HCEC 1CT (cell line): ENCODE results near the gene KRT7.

Experiments used
- DNase-seq: peaks from one replicate; pipeline ENCODE4 v3.0.0-alpha.2; 2017

KRT7 gene

DNA sequence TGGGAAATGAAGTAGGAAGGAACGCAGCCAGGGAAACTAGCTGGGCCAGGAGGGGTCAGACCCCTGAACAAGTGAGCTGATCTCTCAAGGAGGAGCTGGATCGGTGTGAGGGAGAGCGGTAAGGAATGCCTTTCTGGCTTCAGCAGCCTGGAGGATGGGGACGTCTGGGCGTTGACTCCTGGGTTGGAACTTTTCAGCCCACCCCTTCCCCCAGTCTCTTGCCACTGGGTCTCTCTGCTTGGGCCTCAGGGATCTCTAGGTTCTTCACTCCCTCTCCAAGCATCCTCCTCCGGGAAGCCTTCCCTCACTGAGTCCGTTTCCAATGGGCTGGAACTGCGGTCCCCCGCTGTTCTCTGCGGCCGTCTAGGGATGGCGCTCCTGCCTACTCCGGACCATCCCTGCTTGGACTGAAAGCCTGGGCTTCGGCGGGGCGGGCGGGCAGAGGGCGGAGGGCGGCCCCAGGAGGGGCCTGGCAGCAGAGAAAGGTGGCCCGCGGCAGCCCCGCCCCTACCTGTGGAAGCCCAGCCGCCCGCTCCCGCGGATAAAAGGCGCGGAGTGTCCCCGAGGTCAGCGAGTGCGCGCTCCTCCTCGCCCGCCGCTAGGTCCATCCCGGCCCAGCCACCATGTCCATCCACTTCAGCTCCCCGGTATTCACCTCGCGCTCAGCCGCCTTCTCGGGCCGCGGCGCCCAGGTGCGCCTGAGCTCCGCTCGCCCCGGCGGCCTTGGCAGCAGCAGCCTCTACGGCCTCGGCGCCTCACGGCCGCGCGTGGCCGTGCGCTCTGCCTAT is at the start of gene KRT7:
Gene KRT7 (plus strand): TSS at position 570 of the 788 bp plus-strand sequence. CDS start 54 bp downstream, at position 624.
- no peak for DNase-seq

DNA sequence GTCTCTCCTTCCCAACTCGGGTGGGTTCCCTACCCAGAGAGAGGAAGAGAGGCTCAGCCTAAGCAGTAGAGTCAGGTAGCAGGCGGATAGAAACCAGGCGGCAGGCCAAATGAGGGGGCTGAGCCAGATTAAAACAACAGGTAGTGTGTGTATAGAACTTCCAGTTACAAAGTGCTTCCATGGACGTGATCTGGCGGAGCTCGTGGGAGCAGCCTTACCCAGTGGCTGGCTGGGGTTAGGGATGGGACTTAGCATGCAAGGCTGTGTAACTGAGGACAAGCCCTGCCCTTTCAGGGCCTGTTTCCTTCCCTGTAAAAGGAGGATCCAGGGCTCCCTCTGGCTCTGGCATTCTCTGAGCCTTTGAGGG is 49.5 kb upstream of the KRT7 start:
- no peak for DNase-seq

DNA sequence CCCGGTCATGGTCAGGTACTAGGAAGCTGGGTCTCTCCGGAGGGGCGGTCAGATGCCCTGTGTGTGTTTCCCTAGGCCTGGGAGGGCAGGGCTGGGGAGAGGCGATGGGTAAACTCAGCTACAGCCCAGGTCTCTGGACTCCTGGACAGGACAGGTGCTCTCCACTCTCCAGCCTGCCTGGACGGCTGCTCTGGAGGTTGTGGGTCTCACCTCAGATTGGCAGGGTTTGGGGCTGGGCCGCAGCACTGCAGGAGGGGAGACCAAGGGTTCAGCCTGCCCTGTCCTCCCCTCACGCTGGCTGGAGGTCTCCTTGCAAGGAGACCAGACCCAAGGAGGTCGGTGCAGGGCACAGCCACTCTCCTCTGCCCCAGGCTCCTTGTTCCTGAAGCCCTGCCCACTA is 49.1 kb upstream of the KRT7 start:
- DNase-seq, result no peak

DNA sequence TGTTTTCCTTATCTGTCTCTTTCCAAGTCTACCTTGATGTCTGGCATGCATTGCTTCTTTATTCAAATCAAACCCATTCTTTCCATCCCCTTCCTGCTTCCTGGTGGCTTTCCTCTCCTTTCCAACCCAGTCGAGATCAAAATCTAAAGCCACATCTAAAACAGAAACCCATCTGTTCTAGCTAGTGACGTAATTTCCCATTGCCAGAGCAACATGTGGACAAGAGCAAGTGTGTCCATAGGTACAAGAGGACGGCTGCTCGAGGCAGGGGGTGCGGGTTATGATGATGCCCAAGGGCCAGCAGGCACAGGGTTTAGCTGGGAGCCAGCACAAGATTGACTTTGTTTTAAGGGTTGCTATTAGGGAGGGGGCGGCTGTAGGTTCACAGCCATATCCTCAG is 48.2 kb upstream of the KRT7 start:
- DNase-seq, result no peak

DNA sequence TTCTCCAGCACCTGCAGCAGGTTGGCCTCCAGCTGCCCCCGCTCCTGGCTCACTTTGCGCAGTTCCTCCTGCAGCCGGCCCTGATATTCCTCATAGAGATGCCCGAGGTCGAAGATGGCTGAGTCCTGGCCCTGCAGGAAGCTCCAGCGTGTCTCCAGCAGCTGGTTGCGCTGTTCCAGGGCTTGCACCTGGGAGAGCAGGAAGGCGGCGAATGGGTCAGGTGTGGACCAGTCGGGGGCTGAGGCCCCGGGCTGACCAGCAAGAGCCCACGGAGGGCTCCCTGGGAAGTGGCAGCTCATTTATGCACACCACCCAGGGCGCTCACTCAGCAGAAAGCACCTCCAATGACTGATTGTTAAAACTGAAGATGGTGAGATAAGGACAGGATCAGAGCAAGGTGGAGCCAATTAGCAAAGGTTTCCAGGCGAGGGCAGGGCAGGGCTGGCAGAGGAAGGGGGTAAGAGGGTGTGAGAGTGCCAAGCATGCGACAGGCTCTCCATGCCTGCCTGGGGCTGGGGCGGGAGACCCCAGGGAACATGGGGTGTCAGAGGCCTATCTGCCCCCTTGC is 47.6 kb upstream of the KRT7 start:
- DNase-seq, result no peak

DNA sequence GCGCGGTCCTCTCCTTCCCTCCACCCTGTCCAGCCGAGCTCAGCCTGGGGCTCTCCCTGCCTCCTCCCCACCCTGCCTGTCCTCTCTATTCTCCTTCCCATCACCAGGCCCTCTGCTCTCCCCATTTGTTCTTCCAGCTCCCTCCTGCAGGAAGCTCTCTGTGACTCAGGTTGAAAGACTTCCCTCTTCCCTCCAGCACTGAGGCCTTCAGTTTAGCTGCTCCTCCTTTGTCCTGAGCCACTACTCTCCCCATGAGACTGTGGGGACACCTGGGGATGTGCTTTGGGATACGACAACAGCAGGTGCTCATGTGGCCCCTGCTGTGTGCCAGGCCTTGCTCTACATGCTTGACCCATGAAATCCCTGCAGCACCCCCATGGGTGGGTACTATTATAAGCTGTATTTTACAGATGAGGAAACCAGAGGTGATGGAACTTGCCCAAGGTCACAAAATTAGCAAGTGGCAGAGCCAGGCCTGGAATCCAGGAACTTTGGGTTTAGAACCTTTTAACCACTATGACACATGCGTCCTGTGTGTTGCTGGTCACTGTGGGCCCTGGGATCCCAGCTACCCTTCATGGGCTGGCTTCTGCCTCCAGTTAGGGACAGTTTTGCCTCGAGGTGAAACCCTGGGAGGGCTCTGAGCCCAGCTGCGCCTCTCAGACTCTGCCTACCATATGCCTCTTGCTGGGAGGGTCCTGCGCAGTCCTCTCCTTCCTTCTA is 46.8 kb upstream of the KRT7 start:
- DNase-seq, result peak; percentile 85

DNA sequence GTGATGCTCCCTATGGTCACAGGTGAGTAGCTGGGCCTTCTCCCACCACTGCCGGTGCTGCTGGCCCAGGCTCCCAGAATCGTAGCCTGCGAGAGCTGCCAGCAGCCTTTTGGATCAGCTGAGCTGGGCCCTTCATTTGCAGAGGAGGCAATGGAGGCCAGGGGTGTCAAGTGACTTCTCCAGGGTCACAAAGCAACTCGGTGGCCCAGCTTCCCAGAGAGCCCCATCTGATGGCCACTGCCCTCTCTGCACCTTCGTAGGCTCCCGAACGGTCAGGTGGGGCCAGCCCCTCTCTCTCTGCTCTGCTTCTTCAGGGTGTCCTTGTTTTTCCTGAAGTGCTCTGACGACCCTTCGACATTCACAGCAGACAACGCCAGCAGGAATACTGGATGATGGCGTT is 45.8 kb upstream of the KRT7 start:
- no peak for DNase-seq

DNA sequence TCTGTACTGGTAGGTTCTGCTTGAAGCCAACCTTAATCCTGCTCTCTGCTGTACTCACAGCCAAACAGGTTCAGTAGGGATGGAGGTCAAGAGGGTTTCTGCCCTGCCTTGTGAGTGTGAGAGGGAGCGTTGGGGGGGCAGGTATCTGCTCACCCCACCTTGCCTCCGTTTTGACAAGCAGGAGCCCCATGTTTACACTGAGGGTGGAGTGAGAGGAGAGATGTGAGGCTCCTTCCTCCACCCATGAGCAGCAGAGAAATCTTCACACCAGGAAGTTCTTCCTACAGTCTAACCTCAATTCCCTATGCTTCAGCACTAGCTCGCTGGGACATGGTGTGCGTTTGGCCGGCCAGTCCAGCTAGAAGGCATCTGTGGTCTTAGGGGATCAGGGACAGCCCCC is 45.4 kb upstream of the KRT7 start:
- DNase-seq, result no peak

DNA sequence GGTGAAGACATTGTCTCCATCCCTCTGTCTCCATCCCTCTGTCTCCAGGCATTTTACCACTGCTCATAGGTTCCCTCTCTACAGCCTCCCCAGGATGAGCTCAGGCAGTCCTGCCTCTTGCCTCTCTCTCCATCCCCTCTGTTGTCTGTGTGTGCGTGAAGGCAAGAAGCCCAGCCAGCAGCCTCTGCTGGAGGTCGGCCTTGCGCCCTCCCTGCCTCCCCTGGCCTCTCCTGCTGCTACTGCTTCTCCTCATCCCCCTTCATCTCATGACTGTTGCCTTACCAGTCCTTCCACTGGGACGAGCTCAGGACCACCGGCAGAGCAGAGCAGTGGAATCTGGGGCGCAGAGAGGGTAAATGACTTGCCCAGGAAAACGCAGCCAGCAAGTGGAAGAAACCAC is 44.4 kb upstream of the KRT7 start:
- DNase-seq, result no peak

DNA sequence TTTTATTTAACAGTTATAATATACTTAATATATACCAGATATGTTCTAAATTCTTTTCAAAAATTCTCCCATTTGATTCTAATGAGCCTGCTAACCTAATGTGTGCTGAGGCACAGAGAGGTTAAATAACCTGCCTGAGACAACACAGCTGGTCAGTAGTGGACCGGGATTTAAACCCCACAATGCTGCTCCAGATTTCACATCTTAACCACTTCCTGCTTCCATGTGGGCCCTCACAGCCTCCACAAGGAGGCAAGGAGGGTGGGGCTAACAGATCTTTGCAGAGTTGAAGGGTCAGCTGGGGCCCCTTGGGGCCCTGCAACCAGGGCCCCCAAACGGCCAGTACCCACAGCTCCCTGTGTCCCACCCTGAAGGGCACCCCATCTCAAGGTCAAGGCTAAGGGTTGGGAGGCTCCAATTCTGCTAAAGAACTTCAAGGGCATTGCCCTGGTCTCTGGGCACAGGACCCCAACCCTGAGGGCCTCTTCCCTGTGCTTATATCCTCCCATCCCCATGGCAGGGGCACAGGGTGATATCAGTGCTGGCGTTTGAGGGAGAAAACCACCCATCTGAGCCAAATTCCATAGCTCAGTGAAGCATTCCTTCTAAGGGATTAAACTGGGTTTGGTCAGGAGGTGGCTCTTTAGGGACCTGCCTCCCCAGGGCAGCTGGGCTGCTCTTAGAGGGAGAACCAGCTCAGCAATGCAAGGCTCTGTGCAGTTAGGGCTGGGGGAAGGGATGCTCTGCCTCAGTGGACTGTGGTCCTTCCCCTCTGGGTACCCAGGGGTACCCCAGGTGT is 43.5 kb upstream of the KRT7 start:
- DNase-seq, result peak; percentile 73

DNA sequence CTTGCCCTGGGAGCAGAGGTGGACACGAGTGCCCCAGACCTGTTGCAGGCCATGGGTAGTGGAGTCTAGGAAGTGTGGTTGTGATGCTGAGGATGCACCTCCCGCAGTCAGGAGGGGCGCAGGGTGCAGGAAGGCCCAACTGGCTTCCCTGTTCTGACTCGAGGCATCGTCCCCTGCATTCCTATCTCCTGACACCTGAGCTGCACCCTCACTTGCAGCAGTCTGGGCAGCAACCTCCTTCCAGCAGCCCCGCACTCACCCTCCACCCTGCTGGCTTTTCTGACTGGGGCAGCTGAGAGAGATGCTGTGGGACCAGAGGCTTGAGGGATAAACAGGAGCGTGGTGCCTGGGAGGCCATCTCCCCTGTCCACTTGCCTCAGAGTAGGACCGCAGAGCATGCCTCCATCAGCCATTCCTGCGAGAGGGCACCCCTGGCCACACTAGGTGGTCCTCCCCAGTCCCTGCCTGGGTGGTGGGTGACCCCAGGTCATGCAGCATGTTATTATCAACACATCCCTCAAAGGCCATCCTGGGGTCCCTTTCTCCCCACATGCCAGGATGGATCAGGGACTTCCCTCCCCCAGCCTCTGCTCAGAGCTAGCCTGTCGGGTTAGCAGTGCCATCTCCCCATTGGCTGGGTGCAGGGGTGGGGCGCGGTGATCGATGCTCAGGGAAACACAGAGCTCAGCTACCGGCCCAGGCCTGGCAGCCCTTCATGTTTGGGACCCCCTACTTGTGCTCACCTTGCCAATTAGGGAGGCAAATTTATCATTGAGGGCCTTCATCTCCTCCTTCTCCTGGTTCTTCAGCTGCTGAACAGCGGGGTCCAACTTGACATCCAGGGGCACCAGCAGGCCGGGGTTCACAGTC is 41.9 kb upstream of the KRT7 start:
- peak; percentile 24 for DNase-seq

DNA sequence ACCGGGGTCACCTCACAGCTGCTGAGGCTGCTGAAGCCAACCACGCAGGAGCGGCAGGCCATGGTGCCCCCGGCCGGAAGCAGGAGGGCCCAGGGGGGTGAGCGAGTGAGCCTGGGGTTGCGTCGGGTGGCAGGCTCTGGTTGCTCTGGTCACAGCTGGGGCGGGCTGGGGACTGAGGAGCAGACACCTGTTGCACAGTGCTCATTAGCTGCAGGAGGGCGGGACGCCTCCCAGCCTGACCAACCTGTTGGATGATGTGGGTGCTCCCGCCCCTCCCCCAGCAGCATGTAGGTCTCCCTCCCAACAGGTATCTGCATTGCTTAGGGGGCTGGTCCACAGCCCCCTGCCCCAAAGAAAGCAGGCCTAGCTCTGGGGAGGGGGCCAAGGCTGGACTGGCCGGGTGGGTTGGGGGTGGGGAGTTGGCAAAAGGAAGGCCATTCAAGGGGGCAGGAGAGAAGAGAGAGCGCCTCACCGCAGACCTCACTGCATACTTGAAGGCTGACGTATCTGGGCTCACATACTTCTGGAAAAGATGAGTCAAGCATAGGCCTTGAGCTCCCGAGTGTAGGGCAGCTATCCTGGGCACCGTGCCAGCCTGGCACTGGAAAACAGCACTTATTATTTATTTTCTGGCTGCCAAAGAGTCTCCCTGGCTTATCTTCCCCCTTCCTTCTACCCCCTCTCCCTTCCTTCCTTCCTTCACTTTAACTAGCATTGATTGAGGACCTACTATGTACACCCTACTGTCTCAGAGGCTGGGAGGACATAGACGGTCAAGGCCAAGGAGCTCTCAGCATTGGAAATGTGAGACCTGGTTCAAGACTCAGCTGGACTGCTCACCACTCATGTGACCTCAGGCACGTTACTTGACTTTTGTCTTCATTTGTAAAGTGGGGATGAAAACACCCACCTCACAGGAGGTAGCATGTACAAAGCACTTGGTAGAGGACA is 40.9 kb upstream of the KRT7 start, which contains the start of gene KRT80:
Gene KRT80 (minus strand): TSS at position 174 of the 951 bp plus-strand sequence. CDS start 112 bp downstream, at position 62.
- DNase-seq, result peak; percentile 99

DNA sequence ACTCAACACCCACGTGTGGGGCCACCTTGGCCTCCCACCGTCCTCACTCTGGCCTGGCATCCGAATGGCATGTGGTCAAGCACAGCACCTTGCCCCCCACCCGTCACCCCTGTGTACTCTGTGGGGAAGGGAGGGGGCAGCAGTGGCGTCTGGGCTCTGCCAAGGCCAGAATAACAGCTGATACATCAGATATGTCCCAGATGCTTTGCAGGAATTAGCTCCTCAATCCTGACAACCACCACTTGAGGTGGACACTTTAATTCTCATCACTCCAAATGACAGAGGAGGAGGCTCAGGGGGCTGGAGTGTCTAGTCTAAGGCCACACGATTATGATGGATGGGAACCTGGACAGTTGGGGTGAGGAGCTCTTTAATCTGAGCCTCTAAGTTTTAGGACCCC is 39.5 kb upstream of the KRT7 start:
- DNase-seq, result no peak

DNA sequence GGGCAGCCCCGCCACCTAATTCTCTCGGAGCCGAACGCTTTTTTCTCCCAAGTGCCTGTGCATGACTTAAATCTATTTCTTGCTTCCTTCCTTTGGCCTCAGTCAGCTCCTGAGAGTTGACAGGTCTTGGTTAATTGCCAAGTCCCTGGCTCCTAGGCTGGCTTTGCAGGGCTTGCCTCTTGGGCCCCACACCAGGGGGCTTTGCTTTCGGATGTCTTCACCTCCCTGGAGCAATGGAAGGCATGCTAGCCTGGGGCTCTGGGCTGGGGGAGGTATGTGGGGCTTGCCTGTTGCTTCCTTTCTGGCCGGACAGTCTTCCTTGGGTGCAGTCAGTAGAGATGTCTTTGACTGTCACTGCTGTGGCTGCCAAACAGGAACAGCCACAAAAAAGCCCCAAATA is 39.1 kb upstream of the KRT7 start:
- DNase-seq, result no peak

DNA sequence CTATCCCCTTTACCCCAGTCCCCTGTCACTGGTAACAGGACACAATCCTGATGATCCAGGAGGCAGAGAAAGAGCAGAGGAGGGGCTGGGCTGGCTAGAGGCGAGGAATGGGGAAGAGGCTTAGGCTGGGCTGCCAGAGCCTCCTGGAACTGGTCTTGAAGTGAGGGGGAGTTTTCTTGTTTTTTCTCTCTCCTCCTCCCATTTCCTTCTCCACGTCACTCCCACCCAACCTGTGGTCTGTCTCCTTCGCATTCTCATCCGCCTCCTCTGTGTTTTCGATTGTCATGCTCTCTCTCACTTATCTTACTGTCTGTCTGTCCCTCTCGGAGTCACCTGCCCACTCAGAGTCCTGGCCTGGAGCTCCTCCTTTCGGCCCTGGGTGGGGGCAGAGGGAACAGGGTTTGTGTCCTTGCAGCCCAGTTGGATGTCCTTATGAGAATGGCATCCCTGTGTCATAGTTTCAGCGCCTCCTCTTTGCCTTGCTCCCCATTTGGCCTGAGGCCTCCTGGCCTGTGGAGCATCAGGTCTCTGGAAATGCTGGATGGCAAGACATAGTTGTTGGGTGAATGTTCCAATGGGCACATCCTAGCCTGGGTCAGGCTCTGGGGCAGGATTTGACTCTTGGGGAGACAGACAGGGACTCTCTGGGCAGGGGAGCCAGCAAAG is 37.8 kb upstream of the KRT7 start:
- DNase-seq, result no peak

DNA sequence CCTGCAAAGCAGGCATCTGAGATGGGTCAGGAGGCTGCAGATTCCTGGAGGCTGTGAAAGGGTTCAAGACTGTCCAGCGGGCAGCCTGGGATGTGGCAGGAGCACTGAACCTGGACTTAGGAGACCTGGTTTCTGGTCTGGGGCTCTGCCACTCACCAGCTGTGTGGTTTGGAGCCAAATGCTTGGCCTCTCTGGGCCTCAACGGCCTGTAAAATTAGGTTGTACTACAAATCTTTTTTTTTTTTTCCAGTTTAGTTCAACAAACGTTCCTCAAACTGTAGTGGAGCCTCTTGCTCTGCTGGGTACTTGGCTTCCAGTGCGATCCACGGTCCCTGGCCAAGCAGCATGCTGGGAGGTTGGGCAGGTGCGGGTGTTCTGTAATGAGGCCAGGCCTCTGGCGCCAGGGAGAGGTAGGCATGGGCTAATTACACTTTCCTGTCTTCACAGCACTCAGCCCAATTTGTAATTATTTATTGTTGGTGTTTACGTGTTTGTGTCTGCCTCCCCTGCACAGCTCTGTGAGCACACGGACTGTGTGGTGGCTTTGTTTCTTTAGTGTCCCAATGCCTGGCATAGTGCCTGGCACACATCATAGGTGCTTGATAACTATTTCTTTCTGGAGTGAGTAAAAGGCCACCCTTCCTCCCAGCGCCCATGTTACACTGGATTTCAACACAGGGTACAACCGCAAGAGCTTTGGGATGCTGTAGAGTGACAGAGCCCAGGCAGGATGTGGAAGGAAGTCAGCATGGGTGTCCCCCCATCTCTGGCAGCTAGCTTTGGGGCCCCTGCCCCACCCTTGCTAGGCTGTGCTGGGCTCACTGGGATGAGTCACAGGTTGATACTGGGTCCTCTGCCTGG is 35.4 kb upstream of the KRT7 start:
- DNase-seq, result peak; percentile 35

DNA sequence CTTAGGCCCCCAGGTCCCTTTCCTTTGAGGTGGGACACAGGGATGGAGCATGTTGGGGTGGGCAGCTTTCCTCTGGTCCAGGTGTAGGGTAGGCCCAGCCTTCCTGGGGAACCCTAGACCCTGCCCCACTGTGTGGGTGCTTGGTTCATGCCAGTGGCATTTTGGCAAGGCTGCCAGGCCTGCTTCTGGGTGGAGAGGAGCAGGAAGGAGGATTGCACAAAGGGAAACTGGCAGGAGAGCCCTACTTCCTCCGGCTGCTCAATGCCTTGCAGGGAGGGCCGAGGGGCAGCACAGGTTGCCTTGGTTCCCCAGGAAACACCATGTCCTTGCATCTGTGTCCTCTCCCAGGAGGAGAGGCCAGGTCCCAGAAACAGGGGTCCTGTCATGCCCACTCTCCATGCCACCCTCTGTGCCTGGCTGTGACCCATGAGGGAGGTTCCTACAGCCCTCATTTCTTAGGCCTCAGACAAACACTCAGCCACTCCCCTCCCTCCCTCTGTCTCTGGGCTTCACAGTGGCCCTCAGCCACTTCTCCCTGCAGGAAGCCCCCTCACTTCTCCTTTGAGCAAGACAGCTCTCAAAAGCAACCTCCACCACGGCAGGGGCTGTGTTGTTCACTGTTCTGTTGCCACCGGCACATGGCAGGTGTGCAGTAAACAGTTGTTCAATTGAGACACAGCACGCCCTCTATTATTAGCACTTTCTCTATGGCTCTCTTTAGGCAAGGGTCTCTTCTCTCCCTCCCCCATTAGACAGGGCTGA is 34.4 kb upstream of the KRT7 start:
- DNase-seq, result no peak

DNA sequence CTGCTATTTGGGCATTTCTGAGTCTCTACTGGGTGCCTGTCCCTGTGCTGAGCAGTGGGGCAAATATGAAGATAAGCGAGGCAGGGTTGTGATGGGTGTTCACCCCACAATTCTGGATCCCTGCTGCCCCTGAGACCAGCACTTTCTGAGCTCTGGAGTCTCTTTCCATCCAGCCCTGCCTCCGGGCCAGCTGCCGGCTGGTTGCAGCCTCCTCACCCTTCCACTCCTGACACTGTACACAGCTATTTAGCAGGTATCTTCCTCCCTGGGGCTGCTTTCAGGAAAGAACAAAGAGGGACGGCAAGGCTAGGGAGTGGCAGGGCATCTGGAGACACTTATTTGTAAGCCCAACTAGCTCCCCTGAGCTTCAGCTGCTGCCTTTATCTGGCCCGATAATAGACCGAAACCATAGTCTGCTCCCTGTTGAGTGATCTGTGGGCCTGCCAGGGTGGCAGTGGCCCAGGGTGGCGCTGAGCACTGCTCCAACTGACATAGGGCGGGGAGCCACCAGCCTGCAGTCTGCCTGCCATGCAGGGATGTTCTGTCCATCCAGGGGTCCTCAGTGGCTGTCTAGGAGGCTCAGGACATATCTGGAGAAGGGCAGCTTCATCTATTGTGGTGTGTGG is 33.6 kb upstream of the KRT7 start:
- DNase-seq, result no peak
